Esophagus squamous epithelium (tissue), 4 donors: ENCODE results near the gene LRRC19.

Experiments used
- CTCF ChIP-seq, 6 experiments: fragments of 450-650 bp in 4 of 6; fragments of 200-600 bp in 2 of 6; sonication (generic) in 2 of 6; IDR thresholded peaks; one replicate each; pipeline ENCODE4 v1.5.1; 2016 to 2019; ENCODE audit warnings: antibody characterized with exemption in 6 of 6, mild to moderate bottlenecking in 4 of 6, moderate library complexity in 4 of 6
- POLR2A ChIP-seq, 4 donors: fragments of 450-650 bp; IDR thresholded peaks; one replicate each; pipeline ENCODE4 v1.6.1; 2017; ENCODE audit warnings: antibody characterized with exemption in 4 of 4, mild to moderate bottlenecking in 4 of 4, moderate library complexity in 3 of 4

DNA sequence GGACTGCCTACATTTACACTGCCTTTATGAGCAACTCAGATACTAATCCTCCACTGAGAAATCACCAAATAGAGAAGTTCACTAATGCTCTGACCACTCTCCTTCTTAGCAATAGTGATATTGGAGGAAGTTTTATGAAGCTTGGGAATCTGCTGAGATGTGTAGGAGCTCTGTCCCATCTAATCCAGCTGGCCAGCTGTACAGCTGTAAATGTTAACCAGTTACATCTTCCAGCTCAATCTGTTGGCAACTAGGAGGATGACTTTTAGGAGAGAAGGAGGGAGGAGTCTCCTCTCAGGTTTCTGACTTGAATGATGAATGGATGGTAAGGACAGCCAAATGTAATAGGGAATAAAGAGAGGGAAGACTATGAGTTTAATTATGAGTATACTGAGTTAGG lies 36.3 kb upstream of the LRRC19 start:
- no peak for TF ChIP-seq CTCF (IDR thresholded peaks at IDR 0.05)
- no peak for TF ChIP-seq POLR2A (IDR thresholded peaks at IDR 0.05)
